ENCODE data around the gene COX8A. TPM values are rescaled to one million over a fixed set of nuclear protein-coding genes. Genes with fewer than 3 reads are reported as not detected.

The COX8A gene
- total and polyA plus RNA-seq, 2 of the 8 experiments (the other 6 are each of a cell fraction or from before 2014, with no cell fraction given) = 365 to 1,720 TPM

DNA sequence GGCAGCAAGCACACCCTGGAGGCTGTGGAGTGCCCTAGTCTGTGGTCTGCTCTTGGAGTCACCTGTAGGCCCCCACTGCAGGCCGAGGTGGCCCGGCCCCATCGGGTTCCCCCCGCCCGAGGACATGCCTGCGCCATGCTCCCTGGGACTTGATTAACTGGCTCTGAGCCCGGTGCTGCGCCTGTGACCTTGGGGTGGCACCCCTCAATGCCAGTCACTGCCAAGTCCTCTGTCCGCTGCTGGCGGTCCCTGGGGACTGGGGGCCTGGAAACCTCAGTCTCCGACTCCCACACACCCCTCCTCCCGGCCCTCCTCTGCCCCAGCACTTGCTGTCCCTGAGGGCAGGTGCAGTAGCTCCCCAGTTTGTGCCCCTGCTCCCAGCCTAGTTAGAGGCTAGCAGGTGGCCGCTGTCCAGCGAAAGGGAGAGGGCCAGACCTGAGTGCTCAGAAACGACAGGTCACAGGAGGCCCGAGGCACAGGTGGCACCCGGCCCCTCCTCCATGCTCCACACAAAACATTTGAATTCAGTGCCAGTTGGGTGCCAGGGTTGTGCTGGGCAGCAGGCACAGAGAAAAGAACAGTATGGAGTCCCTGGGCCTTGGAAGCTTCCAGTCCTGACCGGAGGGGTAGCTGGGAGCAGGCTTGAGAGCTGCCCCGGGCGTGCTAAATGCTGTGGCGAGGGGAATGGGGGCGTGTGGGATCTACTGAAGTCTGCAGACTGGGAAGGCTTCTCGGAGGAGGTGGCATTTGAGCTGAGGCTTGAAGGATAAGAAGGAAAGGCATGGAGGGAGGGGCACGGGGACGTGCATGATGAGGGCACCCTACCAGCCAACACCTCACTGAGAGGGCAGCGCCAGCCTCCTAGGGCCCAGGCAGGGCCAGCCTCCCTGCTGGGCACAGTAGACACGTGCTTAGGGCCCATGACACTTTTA is 45.0 kb downstream of the COX8A start (continued):
- no peak for TF ChIP-seq MAFK (IDR thresholded peaks at IDR 0.05; ENCODE audit: low read depth, low read length)
- TF ChIP-seq, protein P1, sequence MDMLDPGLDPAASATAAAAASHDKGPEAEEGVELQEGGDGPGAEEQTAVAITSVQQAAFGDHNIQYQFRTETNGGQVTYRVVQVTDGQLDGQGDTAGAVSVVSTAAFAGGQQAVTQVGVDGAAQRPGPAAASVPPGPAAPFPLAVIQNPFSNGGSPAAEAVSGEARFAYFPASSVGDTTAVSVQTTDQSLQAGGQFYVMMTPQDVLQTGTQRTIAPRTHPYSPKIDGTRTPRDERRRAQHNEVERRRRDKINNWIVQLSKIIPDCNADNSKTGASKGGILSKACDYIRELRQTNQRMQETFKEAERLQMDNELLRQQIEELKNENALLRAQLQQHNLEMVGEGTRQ (IDR thresholded peaks at IDR 0.05; ENCODE audit: low read length) = no peak
